Measurements from ENCODE around the gene NEUROG3. TPM values are rescaled to one million over a fixed set of nuclear protein-coding genes. Genes with fewer than 3 reads are reported as not detected.

The NEUROG3 gene
- polyA plus RNA-seq, 3 donors, result not detected

DNA sequence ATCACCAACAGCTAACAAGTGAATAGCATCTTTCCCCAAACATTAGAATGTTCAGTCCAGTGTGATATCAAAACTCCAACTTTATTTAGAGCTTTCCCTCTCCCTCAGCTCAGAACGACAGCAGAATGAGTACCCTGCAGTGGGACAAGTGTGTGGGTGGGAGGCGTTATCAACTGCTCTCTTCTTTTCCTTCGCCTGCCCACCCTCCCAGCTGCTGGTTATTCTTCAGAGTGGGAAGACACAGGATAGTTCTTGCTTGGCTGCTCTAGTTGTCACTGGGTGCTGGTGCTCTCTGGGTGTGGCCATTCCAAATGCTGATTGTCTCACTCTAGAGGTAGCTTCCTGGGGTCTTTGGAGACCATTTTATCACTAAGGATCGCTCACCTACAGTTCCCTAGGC, 43.1 kb upstream of the NEUROG3 start:
- no peak overlapping the region for H3K4me2 ChIP-seq (replicated peaks; ENCODE audit: extremely low read depth, low read length, poor library complexity, severe bottlenecking)
- H3K4me3 Mint-ChIP-seq, result no peak overlapping the region
- intact Hi-C loops (cut with micrococcal nuclease), result no loop called here
- H3K9me3 Mint-ChIP-seq, result peaks cover 0 to 6% (median 2%) of the 10 kb centered on the region in 7 donors
- TF ChIP-seq, protein P1, sequence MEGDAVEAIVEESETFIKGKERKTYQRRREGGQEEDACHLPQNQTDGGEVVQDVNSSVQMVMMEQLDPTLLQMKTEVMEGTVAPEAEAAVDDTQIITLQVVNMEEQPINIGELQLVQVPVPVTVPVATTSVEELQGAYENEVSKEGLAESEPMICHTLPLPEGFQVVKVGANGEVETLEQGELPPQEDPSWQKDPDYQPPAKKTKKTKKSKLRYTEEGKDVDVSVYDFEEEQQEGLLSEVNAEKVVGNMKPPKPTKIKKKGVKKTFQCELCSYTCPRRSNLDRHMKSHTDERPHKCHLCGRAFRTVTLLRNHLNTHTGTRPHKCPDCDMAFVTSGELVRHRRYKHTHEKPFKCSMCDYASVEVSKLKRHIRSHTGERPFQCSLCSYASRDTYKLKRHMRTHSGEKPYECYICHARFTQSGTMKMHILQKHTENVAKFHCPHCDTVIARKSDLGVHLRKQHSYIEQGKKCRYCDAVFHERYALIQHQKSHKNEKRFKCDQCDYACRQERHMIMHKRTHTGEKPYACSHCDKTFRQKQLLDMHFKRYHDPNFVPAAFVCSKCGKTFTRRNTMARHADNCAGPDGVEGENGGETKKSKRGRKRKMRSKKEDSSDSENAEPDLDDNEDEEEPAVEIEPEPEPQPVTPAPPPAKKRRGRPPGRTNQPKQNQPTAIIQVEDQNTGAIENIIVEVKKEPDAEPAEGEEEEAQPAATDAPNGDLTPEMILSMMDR (IDR thresholded peaks at IDR 0.05), result no peak
- no peak for DNase-seq
- H3K27ac ChIP-seq (ENCODE audit: low read depth in 1 of 2, low read length in 2 of 2), result no peak overlapping the region
- H3K4me3 ChIP-seq (replicated peaks in 1 of 3; ENCODE audit: low read depth in 2 of 3, low read length in 3 of 3), result no peak overlapping the region
- H3K79me2 ChIP-seq (ENCODE audit: insufficient read depth, low read length), result no peaks in the 10 kb centered on the region
- no peaks in the 10 kb centered on the region for H3K36me3 ChIP-seq (replicated peaks in 1 of 2; ENCODE audit: control insufficient read depth in 1 of 2, insufficient read depth in 2 of 2, low read length in 2 of 2)
- H3K27me3 Mint-ChIP-seq (ENCODE audit: low read depth in 3 of 3), result peaks cover 5 to 14% (median 10%) of the 10 kb centered on the region in 3 donors
- no peak overlapping the region for H2AFZ ChIP-seq (ENCODE audit: insufficient read depth, low read depth, low read length, poor library complexity, severe bottlenecking)
- H3K36me3 Mint-ChIP-seq, result no peaks in the 10 kb centered on the region
- H3K27me3 ChIP-seq (ENCODE audit: control insufficient read depth in 2 of 2, insufficient read depth in 2 of 2, low read length in 2 of 2), result no peaks in the 10 kb centered on the region
- no peaks in the 10 kb centered on the region for H3K4me1 Mint-ChIP-seq
- no peaks in the 10 kb centered on the region for H3K9me3 ChIP-seq (replicated peaks in 1 of 2; ENCODE audit: control insufficient read depth in 1 of 2, insufficient read depth in 1 of 2, low read length in 2 of 2)
- 88% methylated on average over 1 of the region's 4 CpGs for WGBS (ENCODE audit: insufficient coverage)
- no peak overlapping the region for H3K9ac ChIP-seq (ENCODE audit: insufficient read depth, low read length, poor library complexity, severe bottlenecking)
- no peaks in the 10 kb centered on the region for H4K20me1 ChIP-seq (ENCODE audit: insufficient read depth, low read length)
- no peaks in the 10 kb centered on the region for H3K4me1 ChIP-seq (ENCODE audit: control insufficient read depth in 1 of 2, insufficient read depth in 2 of 2, low read length in 2 of 2)
- no peak overlapping the region for H3K27ac Mint-ChIP-seq

GRCh38 chr10:69614130-69614529, 40.9 kb upstream of the NEUROG3 start:
- H3K27ac Mint-ChIP-seq, result no peak overlapping the region
- peaks cover 0 to 17% (median 4%) of the 10 kb centered on the region in 7 donors for H3K9me3 Mint-ChIP-seq
- H3K9me3 ChIP-seq (replicated peaks in 1 of 2; ENCODE audit: control insufficient read depth in 1 of 2, insufficient read depth in 1 of 2, low read length in 2 of 2), result no peaks in the 10 kb centered on the region
- intact Hi-C loops (cut with micrococcal nuclease), result no loop called here
- no CpG with 5 or more reads among the region's 1 CpG for WGBS (ENCODE audit: insufficient coverage)
- no peak for DNase-seq
- H3K9ac ChIP-seq (ENCODE audit: insufficient read depth, low read length, poor library complexity, severe bottlenecking), result no peak overlapping the region
- H3K4me2 ChIP-seq (replicated peaks; ENCODE audit: extremely low read depth, low read length, poor library complexity, severe bottlenecking), result no peak overlapping the region
- H3K4me3 ChIP-seq (replicated peaks in 1 of 3; ENCODE audit: low read depth in 2 of 3, low read length in 3 of 3), result no peak overlapping the region
- H3K36me3 Mint-ChIP-seq, result no peaks in the 10 kb centered on the region
- H3K36me3 ChIP-seq (replicated peaks in 1 of 2; ENCODE audit: control insufficient read depth in 1 of 2, insufficient read depth in 2 of 2, low read length in 2 of 2), result no peaks in the 10 kb centered on the region
- no peak overlapping the region for H3K4me3 Mint-ChIP-seq
- H3K27me3 Mint-ChIP-seq (ENCODE audit: low read depth in 3 of 3), result peaks cover 7 to 18% (median 13%) of the 10 kb centered on the region in 3 donors
- no peak overlapping the region for H2AFZ ChIP-seq (ENCODE audit: insufficient read depth, low read depth, low read length, poor library complexity, severe bottlenecking)
- TF ChIP-seq, protein P1 (IDR thresholded peaks at IDR 0.05), result no peak
- no peaks in the 10 kb centered on the region for H4K20me1 ChIP-seq (ENCODE audit: insufficient read depth, low read length)
- no peak overlapping the region for H3K27ac ChIP-seq (ENCODE audit: low read depth in 1 of 2, low read length in 2 of 2)
- H3K27me3 ChIP-seq (ENCODE audit: control insufficient read depth in 2 of 2, insufficient read depth in 2 of 2, low read length in 2 of 2), result no peaks in the 10 kb centered on the region
- H3K4me1 Mint-ChIP-seq, result no peaks in the 10 kb centered on the region
- H3K79me2 ChIP-seq (ENCODE audit: insufficient read depth, low read length), result no peaks in the 10 kb centered on the region
- H3K4me1 ChIP-seq (ENCODE audit: control insufficient read depth in 1 of 2, insufficient read depth in 2 of 2, low read length in 2 of 2), result no peaks in the 10 kb centered on the region
